K562 (cell line): ENCODE measurements around the gene SERPINE1. TPM values are rescaled to one million over a fixed set of nuclear protein-coding genes. Genes with fewer than 3 reads are reported as not detected.

Experiments used
- CBFA2T2 ChIP-seq: fragments of 450-650 bp; conservative IDR thresholded peaks from 2 replicates; pipeline ENCODE4 v1.6.1; 2017; ENCODE audit warnings: mild to moderate bottlenecking
- DPF2 ChIP-seq: fragments of 450-650 bp; IDR thresholded peaks from 2 replicates; pipeline ENCODE4 v1.6.1; 2016
- FUS ChIP-seq: fragments of 200-400 bp; formaldehyde crosslinking; optimal IDR thresholded peaks from 2 replicates; pipeline ENCODE3; 2017; ENCODE audit warnings: low read depth, low read length
- HDAC3 ChIP-seq: fragments of 450-650 bp; IDR thresholded peaks from 2 replicates; pipeline ENCODE4 v1.6.1; 2018; ENCODE audit warnings: borderline replicate concordance, mild to moderate bottlenecking, moderate library complexity; ENCODE audit not compliant: partially characterized antibody
- KAT2B ChIP-seq: IDR thresholded peaks from one replicate; pipeline ENCODE4 v1.6.1; 2012; ENCODE audit warnings: low read depth, mild to moderate bottlenecking, control low read depth, inconsistent platforms, low read length, moderate library complexity
- MEF2D ChIP-seq: conservative IDR thresholded peaks from 2 replicates; pipeline ENCODE4 v1.6.1; 2016; ENCODE audit warnings: low read depth, missing genetic modification characterization, missing compliant biosample characterization
- PATZ1 ChIP-seq: fragments of 250-450 bp; sonication (Bioruptor Pico); IDR thresholded peaks from 2 replicates; pipeline ENCODE4 v1.5.0; 2020; ENCODE audit warnings: mild to moderate bottlenecking, borderline replicate concordance
- POLR2B ChIP-seq: fragments of 450-650 bp; IDR thresholded peaks from 2 replicates; pipeline ENCODE4 v1.6.1; 2018; ENCODE audit warnings: low read depth; ENCODE audit not compliant: partially characterized antibody
- POLR3G ChIP-seq: IDR thresholded peaks from 2 replicates; pipeline ENCODE4 v1.6.1; 2011; ENCODE audit not compliant: insufficient read length, insufficient replicate concordance; ENCODE audit errors: extremely low read depth
- STAT5B ChIP-seq: fragments of 250-450 bp; sonication (Bioruptor Pico); IDR thresholded peaks from 2 replicates; pipeline ENCODE4 v1.8.0; 2021; ENCODE audit warnings: mild to moderate bottlenecking, inconsistent platforms
- TAF1 ChIP-seq: IDR thresholded peaks from 2 replicates; pipeline ENCODE4 v1.6.1; 2011; ENCODE audit warnings: mild to moderate bottlenecking, low read length, moderate library complexity; ENCODE audit not compliant: insufficient read depth, control insufficient read depth, severe bottlenecking; ENCODE audit errors: extremely low read depth
- TAF7 ChIP-seq: fragments of 450-650 bp; IDR thresholded peaks from 2 replicates; pipeline ENCODE4 v1.6.1; 2016; ENCODE audit warnings: missing genetic modification characterization, missing compliant biosample characterization
- ZBTB1 ChIP-seq: sonication (generic); formaldehyde crosslinking; IDR thresholded peaks from 2 replicates; pipeline ENCODE4 v1.8.1; 2023; ENCODE audit warnings: missing genetic modification reagents, low read depth, mild to moderate bottlenecking, borderline replicate concordance
- ZNF143 ChIP-seq: sonication (generic); formaldehyde crosslinking; IDR thresholded peaks from 2 replicates; pipeline ENCODE4 v1.9.0; 2022; ENCODE audit warnings: mild to moderate bottlenecking, missing genetic modification reagents
- ZNF445 ChIP-seq: fragments of 250-450 bp; sonication (Bioruptor Pico); IDR thresholded peaks from 2 replicates; pipeline ENCODE4 v1.4.0; 2020; ENCODE audit warnings: low read depth, mild to moderate bottlenecking, moderate library complexity
- polyA plus RNA-seq, 8 experiments: library from polyadenylated mRNA; depleted of rRNA in 4 of 8; stranded (reverse) in 5 of 8; unstranded in 3 of 8; fragments of >200 nt; fragmentation: Nextera tagmentation in 2 of 8; fragmentation: Illumina TruSeq in 1 of 8; extraction: Ambion mirVana in 2 of 8; extraction: Trizol in 1 of 8; gene quantifications; 2 replicates each; pipeline versions ENCODE4 v1.2.1 to v1.2.3, GENCODE V29; 2011 to 2014; ENCODE audit warnings: inconsistent platforms in 1 of 8, missing spikeins in 1 of 8
- total RNA-seq, 7 experiments: library from RNA; depleted of rRNA in 6 of 7; stranded (reverse); fragments of >200 nt in 6 of 7; fragmentation: Illumina TruSeq in 2 of 7; extraction: Trizol in 2 of 7; gene quantifications; 2 replicates each; pipeline versions ENCODE4 v1.2.1 to v1.2.3, GENCODE V29; 2011 to 2021; ENCODE audit warnings: low replicate concordance in 1 of 7
- TF ChIP-seq, protein P1 (sequence below): fragments of 250-450 bp; sonication (Bioruptor Pico); IDR thresholded peaks from 2 replicates; pipeline ENCODE4 v1.8.0; 2021; ENCODE audit warnings: moderate library complexity, mild to moderate bottlenecking, inconsistent platforms

SERPINE1 gene
- total and polyA plus RNA-seq, 9 of the 15 experiments (the other 6 are each of a cell fraction or from before 2014, with no cell fraction given) = 0.22 to 4.8 (median 0.91) TPM

DNA sequence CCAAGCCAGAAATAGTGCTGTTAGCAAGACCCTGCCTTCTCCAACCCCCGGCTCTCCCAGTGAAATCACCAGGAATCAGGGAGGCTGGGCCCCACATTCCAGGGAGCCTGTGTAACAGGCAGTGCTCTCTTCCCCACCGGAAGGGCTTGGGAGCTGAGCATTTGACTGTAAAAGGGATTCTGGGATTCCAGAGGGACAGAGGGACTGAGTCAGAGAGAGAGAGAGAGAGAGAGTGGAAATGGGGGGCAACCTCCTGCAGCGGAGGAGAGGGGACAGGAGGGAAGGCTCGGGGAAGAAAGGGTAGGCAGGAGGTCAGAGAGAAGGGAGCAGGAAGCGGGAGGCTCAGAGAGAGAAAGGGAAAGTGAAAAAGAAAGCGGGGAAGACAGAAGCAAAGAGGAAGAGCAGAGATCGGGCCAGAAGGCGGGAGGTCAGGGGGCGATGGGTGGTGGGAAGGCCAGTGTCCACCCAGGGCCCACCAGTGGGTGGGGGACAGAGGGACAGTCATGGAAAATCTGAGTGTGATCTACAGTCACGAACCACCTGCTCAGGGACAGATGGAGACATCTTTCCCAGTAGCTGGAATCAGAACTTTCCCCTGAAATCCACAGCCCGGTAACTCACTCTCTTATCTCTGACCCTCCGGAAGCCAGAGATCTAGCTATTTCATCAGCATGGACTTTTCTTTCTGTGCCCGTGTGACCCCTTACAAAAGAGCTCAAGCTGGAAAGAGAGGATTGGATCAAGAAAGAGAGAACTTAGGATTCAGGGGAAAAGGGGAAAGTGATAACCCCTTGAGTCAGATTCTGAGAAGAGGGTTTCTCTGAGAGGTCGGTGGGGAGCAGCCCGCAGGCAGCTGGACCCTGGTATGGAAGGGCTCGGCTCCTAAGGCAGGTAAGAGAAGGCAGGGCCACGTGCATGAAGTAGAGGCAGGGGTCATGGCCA, 4.6 kb upstream of the SERPINE1 start (continued):
- no peak for TF ChIP-seq ZBTB1 (CRISPR knock-in tag)
- TF ChIP-seq POLR2B = peak; percentile 38
- no peak for TF ChIP-seq ZNF445
- no peak for TF ChIP-seq POLR3G
- no peak for TF ChIP-seq HDAC3
- TF ChIP-seq, protein P1, sequence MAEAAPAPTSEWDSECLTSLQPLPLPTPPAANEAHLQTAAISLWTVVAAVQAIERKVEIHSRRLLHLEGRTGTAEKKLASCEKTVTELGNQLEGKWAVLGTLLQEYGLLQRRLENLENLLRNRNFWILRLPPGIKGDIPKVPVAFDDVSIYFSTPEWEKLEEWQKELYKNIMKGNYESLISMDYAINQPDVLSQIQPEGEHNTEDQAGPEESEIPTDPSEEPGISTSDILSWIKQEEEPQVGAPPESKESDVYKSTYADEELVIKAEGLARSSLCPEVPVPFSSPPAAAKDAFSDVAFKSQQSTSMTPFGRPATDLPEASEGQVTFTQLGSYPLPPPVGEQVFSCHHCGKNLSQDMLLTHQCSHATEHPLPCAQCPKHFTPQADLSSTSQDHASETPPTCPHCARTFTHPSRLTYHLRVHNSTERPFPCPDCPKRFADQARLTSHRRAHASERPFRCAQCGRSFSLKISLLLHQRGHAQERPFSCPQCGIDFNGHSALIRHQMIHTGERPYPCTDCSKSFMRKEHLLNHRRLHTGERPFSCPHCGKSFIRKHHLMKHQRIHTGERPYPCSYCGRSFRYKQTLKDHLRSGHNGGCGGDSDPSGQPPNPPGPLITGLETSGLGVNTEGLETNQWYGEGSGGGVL (CRISPR knock-in tag) = no peak
- peak; percentile 66; the same call in 1 of the 2 replicates for TF ChIP-seq DPF2
- TF ChIP-seq KAT2B = no peak
- no peak for TF ChIP-seq FUS
- TF ChIP-seq STAT5B (CRISPR knock-in tag) = no peak
- TF ChIP-seq CBFA2T2 = peak; percentile 39
- no peak for TF ChIP-seq TAF1
- no peak for TF ChIP-seq PATZ1
- TF ChIP-seq MEF2D (tag) = peak; percentile 66; the same call in 1 of the 2 replicates
- TF ChIP-seq ZNF143 (CRISPR knock-in tag) = no peak
- peak; percentile 60; the same call in 1 of the 2 replicates for TF ChIP-seq TAF7
